Parathyroid adenoma (tissue), 2 donors: ENCODE data around the gene GPAM.

Experiments
- H2AFZ ChIP-seq: fragments of 300-600 bp; sonication (generic); one replicate; pipeline ENCODE4 v1.7.0; 2017; ENCODE audit warnings: antibody characterized with exemption, mild to moderate bottlenecking
- H3K27ac ChIP-seq: fragments of 300-600 bp; sonication (generic); one replicate; pipeline ENCODE4 v1.7.0; 2017
- H3K27me3 ChIP-seq: fragments of 300-600 bp; sonication (generic); one replicate; pipeline ENCODE4 v1.7.0; 2017; ENCODE audit warnings: low read length; ENCODE audit not compliant: control insufficient read depth, insufficient read depth
- H3K36me3 ChIP-seq: fragments of 300-600 bp; sonication (generic); one replicate; pipeline ENCODE4 v1.7.0; 2017; ENCODE audit warnings: low read length; ENCODE audit not compliant: control insufficient read depth, insufficient read depth
- H3K4me1 ChIP-seq: fragments of 300-600 bp; sonication (generic); one replicate; pipeline ENCODE4 v1.7.0; 2017; ENCODE audit warnings: control low read depth
- H3K4me2 ChIP-seq: fragments of 300-600 bp; sonication (generic); one replicate; pipeline ENCODE4 v1.7.0; 2017; ENCODE audit warnings: low read length
- H3K4me3 ChIP-seq: fragments of 300-600 bp; sonication (generic); one replicate; pipeline ENCODE4 v1.7.0; 2017; ENCODE audit warnings: low read depth, low read length
- H3K79me2 ChIP-seq: fragments of 300-600 bp; sonication (generic); one replicate; pipeline ENCODE4 v1.7.0; 2017; ENCODE audit warnings: control low read depth
- H3K9ac ChIP-seq: fragments of 300-600 bp; sonication (generic); one replicate; pipeline ENCODE4 v1.7.0; 2017; ENCODE audit warnings: mild to moderate bottlenecking
- H3K9me3 ChIP-seq: fragments of 300-600 bp; sonication (generic); one replicate; pipeline ENCODE4 v1.7.0; 2017; ENCODE audit warnings: low read length; ENCODE audit not compliant: control insufficient read depth
- TF ChIP-seq, protein P1 (sequence below): fragments of 300-600 bp; sonication (generic); IDR thresholded peaks from one replicate; pipeline ENCODE4 v1.7.0; 2017; ENCODE audit warnings: antibody characterized with exemption, mild to moderate bottlenecking
- donor health status: primary hyperparathyroidism.

Gene GPAM

DNA sequence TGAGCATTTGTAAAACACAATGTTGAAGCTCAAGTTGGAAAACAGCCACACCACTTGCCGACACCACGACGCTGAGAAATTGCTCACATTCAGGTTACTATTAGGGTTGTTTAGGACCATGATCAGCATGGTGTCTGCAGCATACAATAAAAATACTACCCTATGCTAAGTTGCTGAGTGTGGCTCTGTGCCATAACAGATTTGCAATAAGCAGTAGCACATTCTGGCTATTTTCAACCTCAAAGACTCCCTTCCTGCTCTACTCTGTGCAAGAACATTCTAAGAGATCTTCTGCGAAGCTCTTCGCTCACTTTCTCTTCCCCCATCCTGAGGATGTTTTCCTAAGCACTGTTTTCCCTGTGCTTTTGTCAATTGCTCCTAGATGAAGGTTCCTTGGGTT, 38.3 kb downstream of the GPAM start:
- Histone ChIP-seq H3K79me2 (no peaks in the 10 kb centered on the region), H3K9ac (no peak overlapping the region), H3K9me3 (no peaks in the 10 kb centered on the region), H3K4me1 (no peaks in the 10 kb centered on the region), H3K27me3 (no peaks in the 10 kb centered on the region), H3K36me3 (no peaks in the 10 kb centered on the region), H3K4me3 (no peak overlapping the region), H2AFZ (no peak overlapping the region), H3K4me2 (no peak overlapping the region), H3K27ac (no peak overlapping the region)
- TF ChIP-seq, protein P1, sequence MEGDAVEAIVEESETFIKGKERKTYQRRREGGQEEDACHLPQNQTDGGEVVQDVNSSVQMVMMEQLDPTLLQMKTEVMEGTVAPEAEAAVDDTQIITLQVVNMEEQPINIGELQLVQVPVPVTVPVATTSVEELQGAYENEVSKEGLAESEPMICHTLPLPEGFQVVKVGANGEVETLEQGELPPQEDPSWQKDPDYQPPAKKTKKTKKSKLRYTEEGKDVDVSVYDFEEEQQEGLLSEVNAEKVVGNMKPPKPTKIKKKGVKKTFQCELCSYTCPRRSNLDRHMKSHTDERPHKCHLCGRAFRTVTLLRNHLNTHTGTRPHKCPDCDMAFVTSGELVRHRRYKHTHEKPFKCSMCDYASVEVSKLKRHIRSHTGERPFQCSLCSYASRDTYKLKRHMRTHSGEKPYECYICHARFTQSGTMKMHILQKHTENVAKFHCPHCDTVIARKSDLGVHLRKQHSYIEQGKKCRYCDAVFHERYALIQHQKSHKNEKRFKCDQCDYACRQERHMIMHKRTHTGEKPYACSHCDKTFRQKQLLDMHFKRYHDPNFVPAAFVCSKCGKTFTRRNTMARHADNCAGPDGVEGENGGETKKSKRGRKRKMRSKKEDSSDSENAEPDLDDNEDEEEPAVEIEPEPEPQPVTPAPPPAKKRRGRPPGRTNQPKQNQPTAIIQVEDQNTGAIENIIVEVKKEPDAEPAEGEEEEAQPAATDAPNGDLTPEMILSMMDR, result no peak

DNA sequence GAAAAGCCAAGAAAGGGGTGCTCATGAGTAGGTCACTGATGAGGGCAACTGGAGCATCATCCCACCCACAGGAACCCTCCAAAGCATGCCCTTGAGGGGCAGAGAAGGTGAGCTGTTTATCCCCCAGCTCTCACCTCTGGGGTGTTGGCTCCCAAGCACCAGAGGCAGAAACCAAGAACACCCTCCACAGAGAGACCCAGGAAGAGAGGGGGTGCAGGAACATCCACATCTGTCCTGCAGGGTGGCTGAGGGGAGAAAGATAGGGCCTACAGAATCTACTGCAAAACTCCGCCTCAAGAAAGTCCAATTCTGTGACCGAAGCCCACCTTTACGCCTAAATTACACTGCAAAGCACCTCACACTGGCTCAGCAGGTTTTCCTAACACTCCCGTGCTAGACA, 40.1 kb downstream of the GPAM start:
- Histone ChIP-seq H3K36me3 (no peaks in the 10 kb centered on the region), H3K4me2 (no peak overlapping the region), H3K27ac (no peak overlapping the region), H3K4me1 (no peaks in the 10 kb centered on the region), H2AFZ (no peak overlapping the region), H3K9ac (no peak overlapping the region), H3K4me3 (no peak overlapping the region), H3K9me3 (no peaks in the 10 kb centered on the region), H3K27me3 (no peaks in the 10 kb centered on the region), H3K79me2 (no peaks in the 10 kb centered on the region)
- TF ChIP-seq, protein P1, result no peak

DNA sequence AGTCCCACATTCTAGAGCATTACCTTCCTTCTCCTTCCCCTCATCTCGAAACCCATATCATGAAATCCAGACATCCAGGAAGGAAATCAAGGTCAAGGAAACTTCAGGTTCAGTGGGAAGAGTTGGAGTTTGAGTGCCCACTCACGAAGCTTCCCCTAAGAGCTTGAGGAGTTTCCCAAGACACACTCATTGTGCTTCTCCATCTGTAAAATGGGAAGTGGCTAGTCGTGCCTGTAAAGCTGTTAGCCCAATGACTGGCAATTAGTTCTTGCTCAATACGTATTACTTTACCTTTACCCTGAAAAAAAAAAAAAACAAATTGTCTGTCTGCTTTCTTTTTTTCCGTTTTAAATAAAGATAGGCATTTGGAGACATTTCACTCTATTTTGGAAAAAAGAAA, 42.3 kb downstream of the GPAM start:
- no peak overlapping the region for H3K4me2 ChIP-seq
- no peak overlapping the region for H3K4me3 ChIP-seq
- no peak overlapping the region for H3K9ac ChIP-seq
- H2AFZ ChIP-seq, result no peak overlapping the region
- TF ChIP-seq, protein P1, result no peak
- no peak overlapping the region for H3K27ac ChIP-seq
- H3K79me2 ChIP-seq, result no peaks in the 10 kb centered on the region
- no peaks in the 10 kb centered on the region for H3K4me1 ChIP-seq
- no peaks in the 10 kb centered on the region for H3K36me3 ChIP-seq
- no peaks in the 10 kb centered on the region for H3K27me3 ChIP-seq
- H3K9me3 ChIP-seq, result no peaks in the 10 kb centered on the region

DNA sequence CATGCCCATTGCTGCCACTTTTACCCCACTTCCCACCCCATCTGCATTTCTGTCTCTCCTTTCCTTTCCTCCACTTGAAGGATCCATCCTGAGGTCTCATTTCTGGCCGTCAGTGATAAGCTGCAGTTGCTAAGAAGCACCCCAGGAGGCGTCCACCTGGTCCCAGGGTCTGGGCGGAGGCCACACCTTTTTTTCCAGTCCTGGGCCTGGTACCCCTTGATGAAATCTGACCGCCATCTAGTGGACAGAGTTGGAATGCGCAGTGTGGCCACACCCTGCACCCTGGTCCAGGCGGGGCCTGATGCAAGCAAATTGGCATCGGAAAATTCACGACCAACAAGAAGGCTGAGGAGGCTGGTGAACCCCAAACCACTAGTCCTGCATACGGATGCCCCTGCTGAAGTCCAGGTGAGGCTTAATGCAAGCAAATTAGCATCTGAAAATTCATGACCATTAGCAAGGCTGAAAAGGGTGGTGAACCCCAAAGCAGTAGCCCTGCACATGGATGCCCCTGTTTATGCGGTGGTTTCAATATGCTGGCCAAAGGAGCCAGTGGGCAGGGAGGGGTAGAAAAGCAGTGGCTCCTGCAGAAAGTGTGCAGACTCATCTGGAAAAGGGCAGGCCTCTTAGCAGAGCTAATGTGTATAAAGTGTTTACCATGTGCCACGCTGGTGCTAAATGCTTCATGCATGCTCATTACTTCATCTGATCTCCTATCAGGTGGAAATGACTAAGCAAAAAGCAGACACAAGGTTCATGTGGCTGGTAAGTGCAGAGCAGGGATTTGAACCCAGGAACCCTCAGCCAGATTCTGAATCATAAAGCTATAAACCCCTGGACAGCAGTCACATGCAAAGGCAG, 43.2 kb downstream of the GPAM start:
- Histone ChIP-seq H3K9ac (no peak overlapping the region), H3K27me3 (no peaks in the 10 kb centered on the region), H3K4me3 (no peak overlapping the region), H3K9me3 (no peaks in the 10 kb centered on the region), H3K4me1 (no peaks in the 10 kb centered on the region), H3K79me2 (no peaks in the 10 kb centered on the region), H2AFZ (no peak overlapping the region), H3K4me2 (no peak overlapping the region), H3K36me3 (no peaks in the 10 kb centered on the region), H3K27ac (no peak overlapping the region)
- TF ChIP-seq, protein P1, result peak; percentile 55

DNA sequence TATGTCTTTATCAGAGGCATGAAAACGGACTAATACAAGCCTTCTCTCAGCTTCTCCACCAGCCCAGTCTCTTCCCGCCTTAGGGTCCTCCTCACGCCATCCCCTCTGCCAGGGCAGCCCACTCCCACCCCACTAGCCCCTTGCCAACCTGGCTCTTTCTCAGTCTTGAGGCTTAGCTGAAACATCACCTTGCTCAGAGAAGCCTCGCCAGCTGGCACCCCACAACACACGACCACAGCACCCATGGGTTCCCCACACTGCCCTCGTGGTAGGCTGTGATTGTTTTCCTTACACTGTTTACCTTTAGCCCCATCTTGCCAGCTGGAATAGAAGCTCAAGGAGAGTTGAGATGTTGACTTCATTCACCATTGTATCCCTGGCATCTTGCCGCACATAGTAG, 44.4 kb downstream of the GPAM start:
- Histone ChIP-seq H3K4me2 (no peak overlapping the region), H3K36me3 (no peaks in the 10 kb centered on the region), H3K9me3 (no peaks in the 10 kb centered on the region), H3K79me2 (no peaks in the 10 kb centered on the region), H3K4me3 (no peak overlapping the region), H3K9ac (no peak overlapping the region), H3K4me1 (no peaks in the 10 kb centered on the region), H3K27ac (no peak overlapping the region), H3K27me3 (no peaks in the 10 kb centered on the region), H2AFZ (no peak overlapping the region)
- TF ChIP-seq, protein P1, result no peak
